Stimulated activated CD4-positive, alpha-beta T cell treated with anti-CD3 and anti-CD28 coated beads, Interleukin-2, amount 100 ng/mL, for 4 hours (primary cell): ENCODE data around the gene RPN1.

ENCODE experiments used
- DNase-seq: peaks from one replicate; pipeline ENCODE4 v3.0.0-alpha.2; 2020; ENCODE audit warnings: low read depth

Gene RPN1

GRCh38 chr3:128578346-128578745, 72.3 kb downstream of the RPN1 start:
- no peak for DNase-seq

GRCh38 chr3:128577711-128578110, 72.9 kb downstream of the RPN1 start:
- no peak for DNase-seq

GRCh38 chr3:128576290-128576689, 74.3 kb downstream of the RPN1 start:
- no peak for DNase-seq

GRCh38 chr3:128575777-128576176, 74.8 kb downstream of the RPN1 start:
- DNase-seq, result no peak

GRCh38 chr3:128573707-128574162, 76.9 kb downstream of the RPN1 start:
- DNase-seq, result no peak

GRCh38 chr3:128573160-128573559, 77.5 kb downstream of the RPN1 start:
- no peak for DNase-seq

GRCh38 chr3:128572644-128573105, 77.9 kb downstream of the RPN1 start:
- no peak for DNase-seq

GRCh38 chr3:128572013-128572412, 78.6 kb downstream of the RPN1 start:
- no peak for DNase-seq
